ENCODE results near the gene SLC11A1.

- no peak for TF ChIP-seq CTCF (IDR thresholded peaks at IDR 0.05)
- TF ChIP-seq EZH2 (IDR thresholded peaks at IDR 0.05; ENCODE audit: borderline replicate concordance, insufficient read depth, low read depth, low read length, poor library complexity, severe bottlenecking) = no peak
Observed at GRCh38 chr2:218399391-218400166, 17.5 kb downstream of the SLC11A1 start, which contains the start of gene CTDSP1.

All from B cell (primary cell).